Muscle layer of colon (tissue), 2 donors: ENCODE results near the gene ITGAE.
"Not testable (repeated sequence)": the region's sequence is repeated elsewhere in the genome, so short reads cannot be mapped to it uniquely, and the experiment has no call there.

Experiments used
- H3K27ac ChIP-seq: one replicate; pipeline ENCODE4 v1.7.0; 2013; ENCODE audit warnings: low read depth, mild to moderate bottlenecking, low read length, moderate library complexity
- H3K27me3 ChIP-seq, 2 donors: one replicate each; pipeline ENCODE4 v1.7.0; 2013; ENCODE audit warnings: low read length in 2 of 2, mild to moderate bottlenecking in 2 of 2; ENCODE audit not compliant: insufficient read depth in 2 of 2, control insufficient read depth in 1 of 2
- H3K36me3 ChIP-seq: one replicate; pipeline ENCODE4 v1.7.0; 2013; ENCODE audit warnings: mild to moderate bottlenecking, low read length; ENCODE audit not compliant: insufficient read depth
- H3K4me1 ChIP-seq: one replicate; pipeline ENCODE4 v1.7.0; 2013; ENCODE audit warnings: mild to moderate bottlenecking, low read length; ENCODE audit not compliant: insufficient read depth
- H3K4me3 ChIP-seq, 2 donors: one replicate each; pipeline ENCODE4 v1.7.0; 2013; ENCODE audit warnings: low read length in 2 of 2, low read depth in 1 of 2, mild to moderate bottlenecking in 1 of 2, moderate library complexity in 1 of 2
- H3K9ac ChIP-seq: one replicate; pipeline ENCODE4 v1.7.0; 2013; ENCODE audit warnings: low read length
- H3K9me3 ChIP-seq: one replicate; pipeline ENCODE4 v1.7.0; 2013; ENCODE audit warnings: mild to moderate bottlenecking, low read length
- donor health status: abdominal sarcoma.
- donor health status: Adenocarcinoma of cecum.

The ITGAE gene

GRCh38 chr17:3788200-3788599, 12.8 kb downstream of the ITGAE start:
- H3K9ac ChIP-seq, result no peak overlapping the region
- no peaks in the 10 kb centered on the region for H3K27me3 ChIP-seq
- H3K9me3 ChIP-seq, result no peaks in the 10 kb centered on the region
- no peak overlapping the region for H3K4me3 ChIP-seq
- no peak overlapping the region for H3K27ac ChIP-seq
- H3K36me3 ChIP-seq, result no peaks in the 10 kb centered on the region
- no peaks in the 10 kb centered on the region for H3K4me1 ChIP-seq

GRCh38 chr17:3785323-3785722, 15.7 kb downstream of the ITGAE start:
- H3K27ac ChIP-seq, H3K9me3 ChIP-seq, H3K9ac ChIP-seq, H3K4me1 ChIP-seq, H3K4me3 ChIP-seq, H3K27me3 ChIP-seq, H3K36me3 ChIP-seq: not testable (repeated sequence)

- Histone ChIP-seq H3K4me3 (no peak overlapping the region), H3K9ac (no peak overlapping the region), H3K9me3 (no peaks in the 10 kb centered on the region), H3K27ac (no peak overlapping the region), H3K4me1 (no peaks in the 10 kb centered on the region), H3K27me3 (no peaks in the 10 kb centered on the region), H3K36me3 (no peaks in the 10 kb centered on the region)
Observed at GRCh38 chr17:3782751-3783150, 18.2 kb downstream of the ITGAE start.

GRCh38 chr17:3780986-3781385, 20.0 kb downstream of the ITGAE start:
- Histone ChIP-seq H3K27me3 (no peaks in the 10 kb centered on the region), H3K4me1 (no peaks in the 10 kb centered on the region), H3K9ac (no peak overlapping the region), H3K4me3 (no peak overlapping the region), H3K27ac (no peak overlapping the region), H3K36me3 (no peaks in the 10 kb centered on the region), H3K9me3 (no peaks in the 10 kb centered on the region)

GRCh38 chr17:3777366-3778120, 23.4 kb downstream of the ITGAE start:
- no peaks in the 10 kb centered on the region for H3K36me3 ChIP-seq
- no peak overlapping the region for H3K27ac ChIP-seq
- no peaks in the 10 kb centered on the region for H3K27me3 ChIP-seq
- H3K4me1 ChIP-seq, result no peaks in the 10 kb centered on the region
- no peaks in the 10 kb centered on the region for H3K9me3 ChIP-seq
- H3K4me3 ChIP-seq, result no peak overlapping the region
- no peak overlapping the region for H3K9ac ChIP-seq

- Histone ChIP-seq H3K9me3 (no peaks in the 10 kb centered on the region), H3K36me3 (no peaks in the 10 kb centered on the region), H3K4me3 (no peak overlapping the region), H3K27me3 (no peaks in the 10 kb centered on the region), H3K27ac (no peak overlapping the region), H3K9ac (no peak overlapping the region), H3K4me1 (no peaks in the 10 kb centered on the region)
Observed at GRCh38 chr17:3773966-3774365, 27.0 kb downstream of the ITGAE start.

GRCh38 chr17:3773511-3773910, 27.5 kb downstream of the ITGAE start:
- H3K4me1 ChIP-seq, result no peaks in the 10 kb centered on the region
- H3K9me3 ChIP-seq, result no peaks in the 10 kb centered on the region
- H3K36me3 ChIP-seq, result no peaks in the 10 kb centered on the region
- no peak overlapping the region for H3K4me3 ChIP-seq
- H3K27ac ChIP-seq, result no peak overlapping the region
- H3K27me3 ChIP-seq, result no peaks in the 10 kb centered on the region
- no peak overlapping the region for H3K9ac ChIP-seq

GRCh38 chr17:3772764-3773163, 28.2 kb downstream of the ITGAE start:
- no peak overlapping the region for H3K9ac ChIP-seq
- no peaks in the 10 kb centered on the region for H3K36me3 ChIP-seq
- no peaks in the 10 kb centered on the region for H3K9me3 ChIP-seq
- H3K27ac ChIP-seq, result no peak overlapping the region
- H3K27me3 ChIP-seq, result no peaks in the 10 kb centered on the region
- no peaks in the 10 kb centered on the region for H3K4me1 ChIP-seq
- H3K4me3 ChIP-seq, result no peak overlapping the region

GRCh38 chr17:3771140-3771539, 29.8 kb downstream of the ITGAE start:
- H3K27ac ChIP-seq, result no peak overlapping the region
- no peak overlapping the region for H3K4me3 ChIP-seq
- no peak overlapping the region for H3K9ac ChIP-seq
- H3K27me3 ChIP-seq, result no peaks in the 10 kb centered on the region
- H3K36me3 ChIP-seq, result no peaks in the 10 kb centered on the region
- H3K9me3 ChIP-seq, result no peaks in the 10 kb centered on the region
- no peaks in the 10 kb centered on the region for H3K4me1 ChIP-seq

- Histone ChIP-seq H3K4me3 (no peak overlapping the region), H3K9me3 (no peaks in the 10 kb centered on the region), H3K27ac (no peak overlapping the region), H3K27me3 (no peaks in the 10 kb centered on the region), H3K4me1 (no peaks in the 10 kb centered on the region), H3K9ac (no peak overlapping the region), H3K36me3 (no peaks in the 10 kb centered on the region)
Observed at GRCh38 chr17:3770466-3770865, 30.5 kb downstream of the ITGAE start.

- H3K9me3 ChIP-seq, result no peaks in the 10 kb centered on the region
- no peak overlapping the region for H3K4me3 ChIP-seq
- H3K36me3 ChIP-seq, result no peaks in the 10 kb centered on the region
- no peaks in the 10 kb centered on the region for H3K27me3 ChIP-seq
- no peaks in the 10 kb centered on the region for H3K4me1 ChIP-seq
- no peak overlapping the region for H3K27ac ChIP-seq
- no peak overlapping the region for H3K9ac ChIP-seq
Observed at GRCh38 chr17:3768769-3769168, 32.2 kb downstream of the ITGAE start.

- H3K4me1 ChIP-seq, result no peaks in the 10 kb centered on the region
- H3K36me3 ChIP-seq, result no peaks in the 10 kb centered on the region
- no peaks in the 10 kb centered on the region for H3K27me3 ChIP-seq
- no peaks in the 10 kb centered on the region for H3K9me3 ChIP-seq
- no peak overlapping the region for H3K9ac ChIP-seq
- no peak overlapping the region for H3K4me3 ChIP-seq
- no peak overlapping the region for H3K27ac ChIP-seq
Observed at GRCh38 chr17:3768341-3768740, 32.6 kb downstream of the ITGAE start.
